ENCODE measurements around the gene SULT1C4. TPM values are rescaled to one million over a fixed set of nuclear protein-coding genes. Genes with fewer than 3 reads are reported as not detected.

Gene SULT1C4
- polyA plus RNA-seq, 4 donors, result 1.1 to 13.3 (median 2.4) TPM; not detected in 1

- FAIRE-seq, result no peak
- Histone ChIP-seq H3K36me3 (ENCODE audit: control insufficient read depth in 3 of 3, insufficient read depth in 2 of 3, low read depth in 1 of 3, low read length in 3 of 3) (no peaks in the 10 kb centered on the region), H3K27me3 (ENCODE audit: control insufficient read depth in 3 of 3, insufficient read depth in 3 of 3, low read length in 3 of 3) (no peaks in the 10 kb centered on the region), H3K27ac (ENCODE audit: low read depth in 1 of 3, low read length in 2 of 3) (no peak overlapping the region), H3K4me1 (ENCODE audit: control insufficient read depth in 3 of 3, insufficient read depth in 2 of 3, low read depth in 1 of 3, low read length in 2 of 3) (no peaks in the 10 kb centered on the region), H3K9me3 (ENCODE audit: control insufficient read depth in 2 of 2, insufficient read depth in 1 of 2, low read depth in 1 of 2, low read length in 1 of 2) (peaks cover 0 to 5% of the 10 kb centered on the region in 2 donors), H3K4me3 (ENCODE audit: low read depth in 1 of 3, low read length in 3 of 3) (no peak overlapping the region)
- 87 to 90% (median 88%) methylated on average over 6 of the region's 6 CpGs for WGBS, 3 donors
- no peak for DNase-seq
Observed at GRCh38 chr2:108364676-108365297, 13.0 kb upstream of the SULT1C4 start.

- FAIRE-seq, result no peak
Observed at GRCh38 chr2:108365656-108366055, 12.1 kb upstream of the SULT1C4 start.

GRCh38 chr2:108367014-108367413, 10.7 kb upstream of the SULT1C4 start:
- H3K27ac ChIP-seq (ENCODE audit: low read depth in 1 of 3, low read length in 2 of 3), result no peak overlapping the region
- no peaks in the 10 kb centered on the region for H3K36me3 ChIP-seq (ENCODE audit: control insufficient read depth in 3 of 3, insufficient read depth in 2 of 3, low read depth in 1 of 3, low read length in 3 of 3)
- DNase-seq (no peak), FAIRE-seq (no peak)
- H3K4me3 ChIP-seq (ENCODE audit: low read depth in 1 of 3, low read length in 3 of 3), result no peak overlapping the region
- peaks cover 0 to 5% of the 10 kb centered on the region in 2 donors for H3K9me3 ChIP-seq (ENCODE audit: control insufficient read depth in 2 of 2, insufficient read depth in 1 of 2, low read depth in 1 of 2, low read length in 1 of 2)
- H3K4me1 ChIP-seq (ENCODE audit: control insufficient read depth in 3 of 3, insufficient read depth in 2 of 3, low read depth in 1 of 3, low read length in 2 of 3), result no peaks in the 10 kb centered on the region
- WGBS, 3 donors, result 91 to 95% (median 91%) methylated on average over 1 of the region's 1 CpG
- no peaks in the 10 kb centered on the region for H3K27me3 ChIP-seq (ENCODE audit: control insufficient read depth in 3 of 3, insufficient read depth in 3 of 3, low read length in 3 of 3)

More at GRCh38 chr2:108365656-108366055, 12.1 kb upstream of the SULT1C4 start:
- no peak for DNase-seq
- Histone ChIP-seq H3K4me1 (ENCODE audit: control insufficient read depth in 3 of 3, insufficient read depth in 2 of 3, low read depth in 1 of 3, low read length in 2 of 3) (no peaks in the 10 kb centered on the region), H3K9me3 (ENCODE audit: control insufficient read depth in 2 of 2, insufficient read depth in 1 of 2, low read depth in 1 of 2, low read length in 1 of 2) (peaks cover 0 to 5% of the 10 kb centered on the region in 2 donors), H3K4me3 (ENCODE audit: low read depth in 1 of 3, low read length in 3 of 3) (no peak overlapping the region), H3K36me3 (ENCODE audit: control insufficient read depth in 3 of 3, insufficient read depth in 2 of 3, low read depth in 1 of 3, low read length in 3 of 3) (no peaks in the 10 kb centered on the region), H3K27ac (ENCODE audit: low read depth in 1 of 3, low read length in 2 of 3) (no peak overlapping the region), H3K27me3 (ENCODE audit: control insufficient read depth in 3 of 3, insufficient read depth in 3 of 3, low read length in 3 of 3) (no peaks in the 10 kb centered on the region)
- WGBS, 3 donors, result 80 to 93% (median 90%) methylated on average over 3 of the region's 3 CpGs

- Histone ChIP-seq H3K9me3 (ENCODE audit: control insufficient read depth in 2 of 2, insufficient read depth in 1 of 2, low read depth in 1 of 2, low read length in 1 of 2) (peaks cover 0 to 5% of the 10 kb centered on the region in 2 donors), H3K4me1 (ENCODE audit: control insufficient read depth in 3 of 3, insufficient read depth in 2 of 3, low read depth in 1 of 3, low read length in 2 of 3) (no peaks in the 10 kb centered on the region), H3K4me3 (ENCODE audit: low read depth in 1 of 3, low read length in 3 of 3) (no peak overlapping the region), H3K27ac (ENCODE audit: low read depth in 1 of 3, low read length in 2 of 3) (peak overlapping the region in 1 of 3 donors; percentile 9), H3K27me3 (ENCODE audit: control insufficient read depth in 3 of 3, insufficient read depth in 3 of 3, low read length in 3 of 3) (no peaks in the 10 kb centered on the region), H3K36me3 (ENCODE audit: control insufficient read depth in 3 of 3, insufficient read depth in 2 of 3, low read depth in 1 of 3, low read length in 3 of 3) (no peaks in the 10 kb centered on the region)
- DNase-seq (no peak), FAIRE-seq (no peak)
- WGBS, 3 donors, result 40 to 53% (median 42%) methylated on average over 2 of the region's 2 CpGs
Observed at GRCh38 chr2:108367561-108368175, 10.1 kb upstream of the SULT1C4 start.

- WGBS, 3 donors, result 88 to 93% (median 90%) methylated on average over 2 of the region's 2 CpGs
- H3K27me3 ChIP-seq (ENCODE audit: control insufficient read depth in 3 of 3, insufficient read depth in 3 of 3, low read length in 3 of 3), result no peaks in the 10 kb centered on the region
- peaks cover 0 to 5% of the 10 kb centered on the region in 2 donors for H3K9me3 ChIP-seq (ENCODE audit: control insufficient read depth in 2 of 2, insufficient read depth in 1 of 2, low read depth in 1 of 2, low read length in 1 of 2)
- FAIRE-seq, result no peak
- H3K4me1 ChIP-seq (ENCODE audit: control insufficient read depth in 3 of 3, insufficient read depth in 2 of 3, low read depth in 1 of 3, low read length in 2 of 3), result no peaks in the 10 kb centered on the region
- no peaks in the 10 kb centered on the region for H3K36me3 ChIP-seq (ENCODE audit: control insufficient read depth in 3 of 3, insufficient read depth in 2 of 3, low read depth in 1 of 3, low read length in 3 of 3)
- H3K27ac ChIP-seq (ENCODE audit: low read depth in 1 of 3, low read length in 2 of 3), result no peak overlapping the region
- no peak overlapping the region for H3K4me3 ChIP-seq (ENCODE audit: low read depth in 1 of 3, low read length in 3 of 3)
- no peak for DNase-seq
Observed at GRCh38 chr2:108369153-108369552, 8.6 kb upstream of the SULT1C4 start.

- Histone ChIP-seq H3K4me1 (ENCODE audit: control insufficient read depth in 3 of 3, insufficient read depth in 2 of 3, low read depth in 1 of 3, low read length in 2 of 3) (no peaks in the 10 kb centered on the region), H3K36me3 (ENCODE audit: control insufficient read depth in 3 of 3, insufficient read depth in 2 of 3, low read depth in 1 of 3, low read length in 3 of 3) (no peaks in the 10 kb centered on the region), H3K27ac (ENCODE audit: low read depth in 1 of 3, low read length in 2 of 3) (no peak overlapping the region), H3K4me3 (ENCODE audit: low read depth in 1 of 3, low read length in 3 of 3) (no peak overlapping the region), H3K9me3 (ENCODE audit: control insufficient read depth in 2 of 2, insufficient read depth in 1 of 2, low read depth in 1 of 2, low read length in 1 of 2) (no peaks in the 10 kb centered on the region), H3K27me3 (ENCODE audit: control insufficient read depth in 3 of 3, insufficient read depth in 3 of 3, low read length in 3 of 3) (no peaks in the 10 kb centered on the region)
- FAIRE-seq (no peak), DNase-seq (peak; percentile 45 to 60)
- 30 to 50% (median 39%) methylated on average over 2 of the region's 2 CpGs for WGBS, 3 donors
Observed at GRCh38 chr2:108370080-108370479, 7.7 kb upstream of the SULT1C4 start.

GRCh38 chr2:108376774-108377173, 980 bp upstream of the SULT1C4 start:
- H3K27ac ChIP-seq (ENCODE audit: low read depth in 1 of 3, low read length in 2 of 3), result peak overlapping the region in 2 of 3 donors; percentile 52 to 82

GRCh38 chr2:108377401-108377800, 353 bp upstream of the SULT1C4 start:
- FAIRE-seq (no peak), DNase-seq (no peak)
- Histone ChIP-seq H3K4me3 (ENCODE audit: low read depth in 1 of 3, low read length in 3 of 3) (peak overlapping the region in 1 of 3 donors; percentile 49), H3K4me1 (ENCODE audit: control insufficient read depth in 3 of 3, insufficient read depth in 2 of 3, low read depth in 1 of 3, low read length in 2 of 3) (peaks cover 0 to 14% (median 0%) of the 10 kb centered on the region in 3 donors), H3K27ac (ENCODE audit: low read depth in 1 of 3, low read length in 2 of 3) (peak overlapping the region in 2 of 3 donors; percentile 52 to 82), H3K9me3 (ENCODE audit: control insufficient read depth in 2 of 2, insufficient read depth in 1 of 2, low read depth in 1 of 2, low read length in 1 of 2) (no peaks in the 10 kb centered on the region), H3K27me3 (ENCODE audit: control insufficient read depth in 3 of 3, insufficient read depth in 3 of 3, low read length in 3 of 3) (no peaks in the 10 kb centered on the region), H3K36me3 (ENCODE audit: control insufficient read depth in 3 of 3, insufficient read depth in 2 of 3, low read depth in 1 of 3, low read length in 3 of 3) (peaks cover 0 to 2% (median 0%) of the 10 kb centered on the region in 3 donors)
- WGBS, 3 donors, result 31 to 59% (median 38%) methylated on average over 1 of the region's 1 CpG

More at GRCh38 chr2:108376774-108377173, 980 bp upstream of the SULT1C4 start:
- Histone ChIP-seq H3K4me1 (ENCODE audit: control insufficient read depth in 3 of 3, insufficient read depth in 2 of 3, low read depth in 1 of 3, low read length in 2 of 3) (peaks cover 0 to 14% (median 0%) of the 10 kb centered on the region in 3 donors), H3K9me3 (ENCODE audit: control insufficient read depth in 2 of 2, insufficient read depth in 1 of 2, low read depth in 1 of 2, low read length in 1 of 2) (no peaks in the 10 kb centered on the region), H3K4me3 (ENCODE audit: low read depth in 1 of 3, low read length in 3 of 3) (no peak overlapping the region), H3K27me3 (ENCODE audit: control insufficient read depth in 3 of 3, insufficient read depth in 3 of 3, low read length in 3 of 3) (no peaks in the 10 kb centered on the region), H3K36me3 (ENCODE audit: control insufficient read depth in 3 of 3, insufficient read depth in 2 of 3, low read depth in 1 of 3, low read length in 3 of 3) (peaks cover 0 to 2% (median 0%) of the 10 kb centered on the region in 3 donors)
- DNase-seq (no peak), FAIRE-seq (no peak)
- WGBS, 3 donors, result 88 to 92% (median 91%) methylated on average over 4 of the region's 4 CpGs

Data from small intestine (tissue), 7 donors.